Stomach (tissue), 4 donors: ENCODE results near the gene NATD1.

Experiments
- CTCF ChIP-seq, 7 experiments: fragments of 450-650 bp in 4 of 7; fragments of 200-600 bp in 3 of 7; sonication (generic) in 3 of 7; IDR thresholded peaks; one replicate each; pipeline ENCODE4 v1.5.1; 2016 to 2019; ENCODE audit warnings: antibody characterized with exemption in 7 of 7, control low read depth in 2 of 7, mild to moderate bottlenecking in 1 of 7
- EP300 ChIP-seq: sonication (generic); formaldehyde crosslinking; IDR thresholded peaks from one replicate; pipeline ENCODE4 v1.6.1; 2017; ENCODE audit warnings: antibody characterized with exemption
- POLR2A ChIP-seq, 4 donors: fragments of 450-650 bp; IDR thresholded peaks; one replicate each; pipeline ENCODE4 v1.6.1; 2016; ENCODE audit warnings: antibody characterized with exemption in 4 of 4, control low read depth in 2 of 4, mild to moderate bottlenecking in 1 of 4, moderate library complexity in 1 of 4
- POLR2AphosphoS5 ChIP-seq, 3 donors: sonication (generic); formaldehyde crosslinking; IDR thresholded peaks; one replicate each; pipeline ENCODE4 v1.6.1; 2016; ENCODE audit warnings: antibody characterized with exemption in 3 of 3

- TF ChIP-seq CTCF (IDR thresholded peaks at IDR 0.05) = no peak
- TF ChIP-seq EP300 = no peak
- no peak for TF ChIP-seq POLR2AphosphoS5 (IDR thresholded peaks at IDR 0.05)
- no peak for TF ChIP-seq POLR2A (IDR thresholded peaks at IDR 0.05)
Observed at GRCh38 chr17:21241564-21241963, 11.6 kb downstream of the NATD1 start.
